Measurements from ENCODE around the gene RAB8B. TPM values are rescaled to one million over a fixed set of nuclear protein-coding genes. Genes with fewer than 3 reads are reported as not detected.

RAB8B gene
- total RNA-seq, 1 donor from 2014 or later = 31.6 TPM

GRCh38 chr15:63258658-63259057, 69.3 kb downstream of the RAB8B start:
- peaks cover 30% of the 10 kb centered on the region for H3K4me1 Mint-ChIP-seq (ENCODE audit: low read depth)
- no peaks in the 10 kb centered on the region for H3K9me3 Mint-ChIP-seq (ENCODE audit: low read depth)
- DNase-seq (ENCODE audit: low spot score, unreplicated experiment) = no peak
- no peak overlapping the region for H3K4me3 Mint-ChIP-seq (ENCODE audit: low read depth)
- H3K27ac Mint-ChIP-seq = no peak overlapping the region
- TF ChIP-seq CTCF (IDR thresholded peaks at IDR 0.05; ENCODE audit: unreplicated experiment) = no peak
- H3K36me3 Mint-ChIP-seq (ENCODE audit: insufficient read depth) = peaks cover 18% of the 10 kb centered on the region
- H3K27me3 Mint-ChIP-seq = no peaks in the 10 kb centered on the region

DNA sequence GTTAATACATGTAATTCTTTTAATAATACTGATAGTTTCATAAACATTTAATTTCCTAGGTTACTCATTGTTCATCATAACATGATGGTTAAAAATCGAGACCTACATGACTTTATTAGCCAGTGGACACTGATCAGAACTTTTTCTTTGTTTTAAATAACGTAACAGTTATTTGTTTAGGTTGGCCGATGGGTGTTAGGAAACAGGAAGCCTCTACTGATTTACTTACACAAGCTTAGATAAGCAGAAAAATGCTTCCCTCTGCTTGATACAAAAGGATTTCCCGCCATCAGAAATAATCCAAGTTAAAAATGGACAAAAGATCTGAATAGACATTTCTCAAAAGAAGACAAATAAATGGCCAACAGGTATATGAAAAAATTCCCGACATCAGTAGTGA, 71.4 kb downstream of the RAB8B start:
- H3K4me1 Mint-ChIP-seq (ENCODE audit: low read depth) = peaks cover 29% of the 10 kb centered on the region
- TF ChIP-seq CTCF (IDR thresholded peaks at IDR 0.05; ENCODE audit: unreplicated experiment) = no peak
- no peaks in the 10 kb centered on the region for H3K27me3 Mint-ChIP-seq
- no peaks in the 10 kb centered on the region for H3K9me3 Mint-ChIP-seq (ENCODE audit: low read depth)
- DNase-seq (ENCODE audit: low spot score, unreplicated experiment) = no peak
- H3K27ac Mint-ChIP-seq = no peak overlapping the region
- no peak overlapping the region for H3K4me3 Mint-ChIP-seq (ENCODE audit: low read depth)
- peaks cover 18% of the 10 kb centered on the region for H3K36me3 Mint-ChIP-seq (ENCODE audit: insufficient read depth)

- H3K4me1 Mint-ChIP-seq (ENCODE audit: low read depth) = peaks cover 24% of the 10 kb centered on the region
- no peaks in the 10 kb centered on the region for H3K9me3 Mint-ChIP-seq (ENCODE audit: low read depth)
- DNase-seq (ENCODE audit: low spot score, unreplicated experiment) = no peak
- no peak overlapping the region for H3K27ac Mint-ChIP-seq
- H3K36me3 Mint-ChIP-seq (ENCODE audit: insufficient read depth) = peaks cover 18% of the 10 kb centered on the region
- TF ChIP-seq CTCF (IDR thresholded peaks at IDR 0.05; ENCODE audit: unreplicated experiment) = no peak
- no peak overlapping the region for H3K4me3 Mint-ChIP-seq (ENCODE audit: low read depth)
- no peaks in the 10 kb centered on the region for H3K27me3 Mint-ChIP-seq
These were observed 71.9 kb downstream of the RAB8B start for GRCh38 chr15:63261311-63261710.

DNA sequence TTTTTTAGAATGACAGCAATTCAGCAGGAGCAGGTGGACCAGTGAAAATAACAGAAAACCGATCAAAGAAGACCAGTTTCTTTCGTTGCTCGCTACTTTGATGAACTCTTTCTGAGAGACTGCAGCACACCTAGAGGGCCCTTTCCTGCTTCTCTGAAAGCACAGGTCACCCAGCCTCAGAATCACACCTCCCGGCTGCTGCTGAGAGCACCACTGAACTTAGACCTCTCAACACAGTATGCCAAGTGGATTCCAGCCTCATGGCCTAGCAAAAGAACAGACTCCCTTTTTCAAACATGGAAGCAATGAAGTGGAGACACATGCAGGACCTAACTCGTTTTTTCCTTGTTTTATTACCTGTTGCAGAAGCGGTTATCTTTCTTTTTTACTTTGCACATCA, 74.1 kb downstream of the RAB8B start:
- H3K4me3 Mint-ChIP-seq (ENCODE audit: low read depth) = no peak overlapping the region
- H3K4me1 Mint-ChIP-seq (ENCODE audit: low read depth) = peaks cover 18% of the 10 kb centered on the region
- H3K36me3 Mint-ChIP-seq (ENCODE audit: insufficient read depth) = peaks cover 14% of the 10 kb centered on the region
- no peaks in the 10 kb centered on the region for H3K27me3 Mint-ChIP-seq
- no peaks in the 10 kb centered on the region for H3K9me3 Mint-ChIP-seq (ENCODE audit: low read depth)
- H3K27ac Mint-ChIP-seq = peak overlapping the region; percentile 78
- no peak for TF ChIP-seq CTCF (IDR thresholded peaks at IDR 0.05; ENCODE audit: unreplicated experiment)
- no peak for DNase-seq (ENCODE audit: low spot score, unreplicated experiment)

DNA sequence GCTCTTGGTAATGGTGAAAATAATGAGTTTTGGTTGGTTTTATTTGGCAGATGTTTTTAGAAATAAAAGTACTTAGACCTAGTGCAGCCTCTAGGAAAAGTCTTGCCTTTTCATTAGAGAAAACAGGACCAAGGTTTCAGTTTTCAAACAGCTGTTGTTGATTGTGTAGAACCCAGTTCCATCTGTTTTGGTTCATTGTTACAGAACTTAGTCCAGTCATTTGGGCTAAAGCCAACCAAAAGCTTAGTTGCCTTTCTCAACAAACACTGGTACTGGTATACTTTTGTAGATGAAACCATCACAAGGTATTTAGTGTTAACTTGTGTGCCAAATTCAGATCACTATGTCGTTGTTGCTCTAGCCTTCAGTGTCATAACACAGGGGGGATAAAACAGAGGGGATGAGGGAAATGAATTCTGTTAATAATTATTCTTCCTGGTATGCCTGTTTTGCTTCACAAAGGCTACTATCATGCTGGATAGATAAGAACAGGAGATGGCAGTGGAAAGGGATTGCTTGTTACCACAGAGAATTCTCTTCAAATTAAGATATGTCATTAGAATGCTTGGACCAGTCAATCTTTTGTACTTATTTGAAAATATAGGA, 75.4 kb downstream of the RAB8B start:
- DNase-seq (ENCODE audit: low spot score, unreplicated experiment) = no peak
- H3K27ac Mint-ChIP-seq = peak overlapping the region; percentile 23

More for the DNA sequence above, 75.4 kb downstream of the RAB8B start:
- Mint-ChIP-seq H3K4me3 (ENCODE audit: low read depth) (no peak overlapping the region), H3K9me3 (ENCODE audit: low read depth) (no peaks in the 10 kb centered on the region), H3K4me1 (ENCODE audit: low read depth) (peaks cover 18% of the 10 kb centered on the region), H3K36me3 (ENCODE audit: insufficient read depth) (peaks cover 16% of the 10 kb centered on the region), H3K27me3 (no peaks in the 10 kb centered on the region)
- no peak for TF ChIP-seq CTCF (IDR thresholded peaks at IDR 0.05; ENCODE audit: unreplicated experiment)
